ENCODE data around the gene CYTIP. TPM values are rescaled to one million over a fixed set of nuclear protein-coding genes. Genes with fewer than 3 reads are reported as not detected.
"Not testable (repeated sequence)": the region's sequence is repeated elsewhere in the genome, so short reads cannot be mapped to it uniquely, and the experiment has no call there.

The CYTIP gene
- total RNA-seq, 1 donor from 2014 or later = 0.27 TPM

- TF ChIP-seq, protein P1, sequence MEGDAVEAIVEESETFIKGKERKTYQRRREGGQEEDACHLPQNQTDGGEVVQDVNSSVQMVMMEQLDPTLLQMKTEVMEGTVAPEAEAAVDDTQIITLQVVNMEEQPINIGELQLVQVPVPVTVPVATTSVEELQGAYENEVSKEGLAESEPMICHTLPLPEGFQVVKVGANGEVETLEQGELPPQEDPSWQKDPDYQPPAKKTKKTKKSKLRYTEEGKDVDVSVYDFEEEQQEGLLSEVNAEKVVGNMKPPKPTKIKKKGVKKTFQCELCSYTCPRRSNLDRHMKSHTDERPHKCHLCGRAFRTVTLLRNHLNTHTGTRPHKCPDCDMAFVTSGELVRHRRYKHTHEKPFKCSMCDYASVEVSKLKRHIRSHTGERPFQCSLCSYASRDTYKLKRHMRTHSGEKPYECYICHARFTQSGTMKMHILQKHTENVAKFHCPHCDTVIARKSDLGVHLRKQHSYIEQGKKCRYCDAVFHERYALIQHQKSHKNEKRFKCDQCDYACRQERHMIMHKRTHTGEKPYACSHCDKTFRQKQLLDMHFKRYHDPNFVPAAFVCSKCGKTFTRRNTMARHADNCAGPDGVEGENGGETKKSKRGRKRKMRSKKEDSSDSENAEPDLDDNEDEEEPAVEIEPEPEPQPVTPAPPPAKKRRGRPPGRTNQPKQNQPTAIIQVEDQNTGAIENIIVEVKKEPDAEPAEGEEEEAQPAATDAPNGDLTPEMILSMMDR (IDR thresholded peaks at IDR 0.05) = no peak
- DNase-seq (ENCODE audit: low spot score) = no peak
- Mint-ChIP-seq H3K27me3 (ENCODE audit: low read depth) (peaks cover 6% of the 10 kb centered on the region), H3K4me1 (ENCODE audit: low read depth) (no peaks in the 10 kb centered on the region), H3K9me3 (ENCODE audit: low read depth) (peaks cover 4% of the 10 kb centered on the region), H3K27ac (ENCODE audit: unreplicated experiment) (no peak overlapping the region), H3K36me3 (ENCODE audit: low read depth) (no peaks in the 10 kb centered on the region), H3K4me3 (ENCODE audit: unreplicated experiment) (no peak overlapping the region)
Measured at GRCh38 chr2:157418239-157418641, 25.6 kb downstream of the CYTIP start.

DNA sequence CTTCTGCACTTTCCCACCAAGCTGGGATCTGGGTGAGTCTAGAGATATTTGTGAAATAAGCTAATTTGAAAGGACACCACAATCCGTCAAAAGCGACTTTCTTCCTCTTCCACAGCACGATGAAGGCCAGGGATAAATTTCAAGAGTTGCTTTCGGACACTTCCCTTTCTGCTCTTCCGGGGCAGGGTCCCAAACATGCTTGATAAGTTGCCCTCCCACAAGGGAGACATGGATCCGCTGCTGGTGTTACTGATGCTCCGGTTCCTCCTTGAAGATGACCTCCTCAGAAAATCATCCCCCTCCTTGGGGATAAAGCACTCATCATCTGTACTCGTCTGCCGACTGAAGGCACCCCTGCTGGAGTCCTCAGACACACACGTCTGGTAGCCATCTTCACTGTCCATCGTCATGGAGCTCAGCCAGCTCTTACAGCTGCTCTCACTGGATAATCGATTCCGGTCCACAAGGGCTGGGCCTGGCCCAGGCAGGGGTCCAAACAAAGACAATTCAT is 28.2 kb downstream of the CYTIP start:
- no peak for DNase-seq (ENCODE audit: low spot score)
- H3K4me3 Mint-ChIP-seq (ENCODE audit: unreplicated experiment) = no peak overlapping the region
- peaks cover 3% of the 10 kb centered on the region for H3K27me3 Mint-ChIP-seq (ENCODE audit: low read depth)
- no peak overlapping the region for H3K27ac Mint-ChIP-seq (ENCODE audit: unreplicated experiment)
- no peaks in the 10 kb centered on the region for H3K4me1 Mint-ChIP-seq (ENCODE audit: low read depth)
- TF ChIP-seq, protein P1 (IDR thresholded peaks at IDR 0.05) = no peak
- no peaks in the 10 kb centered on the region for H3K9me3 Mint-ChIP-seq (ENCODE audit: low read depth)
- no peaks in the 10 kb centered on the region for H3K36me3 Mint-ChIP-seq (ENCODE audit: low read depth)

DNA sequence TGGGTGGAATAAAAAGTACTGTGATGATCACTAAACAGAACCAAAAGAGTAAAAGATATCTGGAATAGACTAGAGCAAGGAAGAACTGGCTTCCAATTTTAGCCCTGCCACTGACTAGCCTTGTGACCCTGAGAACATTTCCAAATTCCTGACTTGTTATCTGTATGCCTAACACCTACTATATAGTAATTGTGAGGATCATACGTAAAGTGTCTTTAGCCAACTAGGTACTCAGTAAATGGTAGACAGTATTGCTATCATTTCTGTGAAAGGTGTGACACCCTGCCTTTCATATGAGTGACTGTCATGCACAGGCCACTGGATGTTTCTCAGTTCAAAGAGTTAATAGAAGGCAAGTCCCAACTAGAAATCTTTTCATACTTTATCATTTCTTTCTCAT is 29.8 kb downstream of the CYTIP start:
- Mint-ChIP-seq H3K27ac (ENCODE audit: unreplicated experiment) (no peak overlapping the region), H3K9me3 (ENCODE audit: low read depth) (no peaks in the 10 kb centered on the region), H3K4me1 (ENCODE audit: low read depth) (no peaks in the 10 kb centered on the region), H3K27me3 (ENCODE audit: low read depth) (peaks cover 9% of the 10 kb centered on the region), H3K4me3 (ENCODE audit: unreplicated experiment) (no peak overlapping the region), H3K36me3 (ENCODE audit: low read depth) (no peaks in the 10 kb centered on the region)
- no peak for DNase-seq (ENCODE audit: low spot score)
- TF ChIP-seq, protein P1 (IDR thresholded peaks at IDR 0.05) = no peak

GRCh38 chr2:157413326-157414035 is 30.4 kb downstream of the CYTIP start:
- Mint-ChIP-seq H3K27ac (ENCODE audit: unreplicated experiment) (no peak overlapping the region), H3K4me1 (ENCODE audit: low read depth) (no peaks in the 10 kb centered on the region), H3K4me3 (ENCODE audit: unreplicated experiment) (no peak overlapping the region), H3K36me3 (ENCODE audit: low read depth) (no peaks in the 10 kb centered on the region), H3K9me3 (ENCODE audit: low read depth) (no peaks in the 10 kb centered on the region), H3K27me3 (ENCODE audit: low read depth) (peaks cover 9% of the 10 kb centered on the region)
- no peak for DNase-seq (ENCODE audit: low spot score)
- TF ChIP-seq, protein P1 (IDR thresholded peaks at IDR 0.05) = no peak

- H3K36me3 Mint-ChIP-seq (ENCODE audit: low read depth) = no peaks in the 10 kb centered on the region
- H3K27me3 Mint-ChIP-seq (ENCODE audit: low read depth) = peaks cover 11% of the 10 kb centered on the region
- DNase-seq (ENCODE audit: low spot score) = no peak
- H3K9me3 Mint-ChIP-seq (ENCODE audit: low read depth) = no peaks in the 10 kb centered on the region
- H3K4me3 Mint-ChIP-seq (ENCODE audit: unreplicated experiment) = no peak overlapping the region
- H3K4me1 Mint-ChIP-seq (ENCODE audit: low read depth) = no peaks in the 10 kb centered on the region
- H3K27ac Mint-ChIP-seq (ENCODE audit: unreplicated experiment) = no peak overlapping the region
- TF ChIP-seq, protein P1 (IDR thresholded peaks at IDR 0.05) = no peak
Measured at GRCh38 chr2:157411624-157412336, 32.1 kb downstream of the CYTIP start.

GRCh38 chr2:157405398-157405797 is 38.5 kb downstream of the CYTIP start:
- not testable (repeated sequence) for H3K27me3 Mint-ChIP-seq (ENCODE audit: low read depth); H3K27ac Mint-ChIP-seq (ENCODE audit: unreplicated experiment); DNase-seq (ENCODE audit: low spot score); H3K4me3 Mint-ChIP-seq (ENCODE audit: unreplicated experiment); H3K36me3 Mint-ChIP-seq (ENCODE audit: low read depth); H3K4me1 Mint-ChIP-seq (ENCODE audit: low read depth)
- H3K9me3 Mint-ChIP-seq (ENCODE audit: low read depth) = peaks cover 12% of the 10 kb centered on the region
